ENCODE data around the gene UFD1. TPM values are rescaled to one million over a fixed set of nuclear protein-coding genes. Genes with fewer than 3 reads are reported as not detected.

The UFD1 gene
- total and polyA plus RNA-seq, 9 of the 15 experiments (the other 6 are each of a cell fraction or from before 2014, with no cell fraction given), result 238 to 645 (median 363) TPM

- peak; percentile 30; the same call in 1 of the 2 replicates for TF ChIP-seq PHB (CRISPR knock-in tag; IDR thresholded peaks at IDR 0.05)
- no peak for TF ChIP-seq MLLT1 (IDR thresholded peaks at IDR 0.05)
- no peak for TF ChIP-seq ZNF354B (CRISPR knock-in tag; IDR thresholded peaks at IDR 0.05)
- TF ChIP-seq IFI16 (CRISPR knock-in tag; IDR thresholded peaks at IDR 0.05), result 0 out of 2 replicates have a peak, but pooled peaks have one; percentile 22
- TF ChIP-seq RNF2 (IDR thresholded peaks at IDR 0.05), result no peak
- peak; percentile 17 for TF ChIP-seq CHD4 (IDR thresholded peaks at IDR 0.05; ENCODE audit: insufficient read depth, insufficient replicate concordance, low read depth, low read length, poor library complexity, severe bottlenecking)
- TF ChIP-seq ARID3A (IDR thresholded peaks at IDR 0.05; ENCODE audit: borderline replicate concordance, low read depth, low read length), result no peak
- TF ChIP-seq USF1 (CRISPR knock-in tag; IDR thresholded peaks at IDR 0.05), result no peak
- no peak for TF ChIP-seq ZNF347 (CRISPR knock-in tag; IDR thresholded peaks at IDR 0.05; ENCODE audit: low read depth)
- 0 out of 2 replicates have a peak, but pooled peaks have one; percentile 47 for TF ChIP-seq BACH1 (tag; IDR thresholded peaks at IDR 0.05)
- TF ChIP-seq TSC22D4 (tag; IDR thresholded peaks at IDR 0.05), result peak; percentile 84; the same call in 1 of the 2 replicates
- peak; percentile 10 for TF ChIP-seq SETDB1 (IDR thresholded peaks at IDR 0.05; ENCODE audit: low read length)
- peak; percentile 76; the same call in 1 of the 2 replicates for TF ChIP-seq E2F1 (CRISPR knock-in tag; IDR thresholded peaks at IDR 0.05)
- TF ChIP-seq ZBTB5 (IDR thresholded peaks at IDR 0.05), result no peak
- TF ChIP-seq THAP7 (CRISPR knock-in tag; IDR thresholded peaks at IDR 0.05), result no peak
- TF ChIP-seq ZNF121 (CRISPR knock-in tag; conservative IDR thresholded peaks at IDR 0.05), result no peak
- no peak for TF ChIP-seq RBM15 (IDR thresholded peaks at IDR 0.05; ENCODE audit: insufficient read depth, low read length)
- no peak for TF ChIP-seq MYC (IDR thresholded peaks at IDR 0.05; ENCODE audit: low read depth, low read length)
- peak; percentile 69; the same call in 1 of the 2 replicates for TF ChIP-seq MYC (CRISPR knock-in tag; IDR thresholded peaks at IDR 0.05; ENCODE audit: borderline replicate concordance, low read depth)
These were observed 720 bp downstream of the UFD1 start (continued) for GRCh38 chr22:19478045-19478900.
